Muscle layer of duodenum (tissue), 2 donors: ENCODE results near the gene PDSS2.
"Not testable (repeated sequence)": the region's sequence is repeated elsewhere in the genome, so short reads cannot be mapped to it uniquely, and the experiment has no call there.

ENCODE experiments used
- H3K27ac ChIP-seq: one replicate; pipeline ENCODE4 v1.7.0; 2013; ENCODE audit warnings: mild to moderate bottlenecking, low read length
- H3K27me3 ChIP-seq: one replicate; pipeline ENCODE4 v1.7.0; 2013; ENCODE audit warnings: low read depth, mild to moderate bottlenecking, control low read depth, low read length
- H3K36me3 ChIP-seq, 2 donors: one replicate each; pipeline ENCODE4 v1.7.0; 2013; ENCODE audit warnings: low read length in 2 of 2, control low read depth in 1 of 2, mild to moderate bottlenecking in 1 of 2; ENCODE audit not compliant: insufficient read depth in 2 of 2, control insufficient read depth in 1 of 2
- H3K4me1 ChIP-seq, 2 donors: one replicate each; pipeline ENCODE4 v1.7.0; 2013; ENCODE audit warnings: low read length in 2 of 2, mild to moderate bottlenecking in 2 of 2, control low read depth in 1 of 2, moderate library complexity in 1 of 2; ENCODE audit not compliant: insufficient read depth in 2 of 2, control insufficient read depth in 1 of 2
- H3K4me3 ChIP-seq, 2 donors: one replicate each; pipeline ENCODE4 v1.7.0; 2013; ENCODE audit warnings: low read length in 2 of 2, low read depth in 1 of 2, mild to moderate bottlenecking in 1 of 2
- H3K9me3 ChIP-seq, 2 donors: one replicate each; pipeline ENCODE4 v1.7.0; 2013; ENCODE audit warnings: low read length in 2 of 2, control low read depth in 1 of 2, mild to moderate bottlenecking in 1 of 2; ENCODE audit not compliant: control insufficient read depth in 1 of 2
- donor health status: healthy.

The PDSS2 gene

GRCh38 chr6:107136324-107136723 is 323.0 kb downstream of the PDSS2 start:
- H3K9me3 ChIP-seq, H3K27ac ChIP-seq, H3K36me3 ChIP-seq, H3K4me1 ChIP-seq, H3K27me3 ChIP-seq, H3K4me3 ChIP-seq: not testable (repeated sequence)

GRCh38 chr6:107135048-107135680 is 324.2 kb downstream of the PDSS2 start:
- not testable (repeated sequence) for H3K4me1 ChIP-seq, H3K27ac ChIP-seq

GRCh38 chr6:107132330-107132954 is 326.9 kb downstream of the PDSS2 start:
- Histone ChIP-seq H3K4me3 (no peak overlapping the region), H3K4me1 (no peaks in the 10 kb centered on the region), H3K27me3 (no peaks in the 10 kb centered on the region), H3K36me3 (no peaks in the 10 kb centered on the region), H3K9me3 (no peaks in the 10 kb centered on the region), H3K27ac (no peak overlapping the region)

More at GRCh38 chr6:107135048-107135680, 324.2 kb downstream of the PDSS2 start:
- H3K27me3 ChIP-seq, H3K4me3 ChIP-seq, H3K9me3 ChIP-seq, H3K36me3 ChIP-seq: not testable (repeated sequence)

DNA sequence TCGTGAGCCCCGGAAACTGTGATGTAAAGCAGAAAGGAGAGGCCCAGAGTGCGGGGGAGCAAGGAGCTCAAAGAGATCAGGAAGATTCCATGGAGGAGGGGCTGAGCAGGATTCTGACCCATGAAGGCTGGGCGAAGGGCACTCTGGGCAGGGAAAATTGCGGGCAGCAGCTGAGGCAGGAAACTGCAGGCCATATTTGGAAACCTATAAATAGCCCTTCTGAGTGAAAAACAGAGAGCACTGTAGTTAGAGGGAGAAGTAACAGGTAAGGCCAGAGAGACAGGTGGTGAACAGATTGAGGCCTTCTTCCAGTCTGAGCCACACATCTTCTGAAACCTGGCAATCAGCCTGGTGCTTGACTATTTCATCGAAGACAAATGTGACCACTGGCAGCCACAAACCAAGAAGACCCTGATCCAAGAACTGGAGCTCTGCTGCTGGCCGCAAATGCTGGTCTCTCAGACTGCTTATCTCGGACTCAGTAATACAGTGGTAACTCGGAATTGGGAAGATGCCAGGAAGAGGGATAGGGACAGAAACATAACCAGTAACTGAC is 329.9 kb downstream of the PDSS2 start:
- no peaks in the 10 kb centered on the region for H3K9me3 ChIP-seq
- no peak overlapping the region for H3K4me3 ChIP-seq
- no peak overlapping the region for H3K27ac ChIP-seq
- H3K27me3 ChIP-seq, result no peaks in the 10 kb centered on the region
- no peaks in the 10 kb centered on the region for H3K4me1 ChIP-seq
- no peaks in the 10 kb centered on the region for H3K36me3 ChIP-seq

GRCh38 chr6:107128577-107128976 is 330.8 kb downstream of the PDSS2 start:
- no peaks in the 10 kb centered on the region for H3K36me3 ChIP-seq
- H3K27ac ChIP-seq, result no peak overlapping the region
- H3K9me3 ChIP-seq, result no peaks in the 10 kb centered on the region
- no peaks in the 10 kb centered on the region for H3K4me1 ChIP-seq
- no peaks in the 10 kb centered on the region for H3K27me3 ChIP-seq
- H3K4me3 ChIP-seq, result no peak overlapping the region

DNA sequence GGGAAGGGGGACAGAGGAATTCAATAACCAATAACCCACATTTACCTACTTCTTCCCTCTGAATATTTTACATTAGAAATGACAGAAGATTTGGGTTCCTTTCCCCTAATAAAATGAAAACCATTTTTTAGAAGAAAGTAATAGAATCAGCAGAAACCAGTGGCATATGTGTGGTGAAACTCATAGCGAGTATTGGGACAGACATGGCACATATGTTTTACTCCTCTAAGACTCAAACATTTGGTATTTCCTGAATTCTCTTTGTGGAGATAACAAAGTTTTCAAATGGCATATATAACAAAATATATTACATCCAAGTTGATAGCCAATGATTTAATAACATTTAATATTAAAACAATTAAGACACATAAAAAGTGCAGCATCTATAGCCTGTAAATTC is 331.2 kb downstream of the PDSS2 start:
- Histone ChIP-seq H3K4me3 (no peak overlapping the region), H3K27me3 (no peaks in the 10 kb centered on the region), H3K36me3 (no peaks in the 10 kb centered on the region), H3K4me1 (no peaks in the 10 kb centered on the region), H3K27ac (no peak overlapping the region), H3K9me3 (no peaks in the 10 kb centered on the region)

DNA sequence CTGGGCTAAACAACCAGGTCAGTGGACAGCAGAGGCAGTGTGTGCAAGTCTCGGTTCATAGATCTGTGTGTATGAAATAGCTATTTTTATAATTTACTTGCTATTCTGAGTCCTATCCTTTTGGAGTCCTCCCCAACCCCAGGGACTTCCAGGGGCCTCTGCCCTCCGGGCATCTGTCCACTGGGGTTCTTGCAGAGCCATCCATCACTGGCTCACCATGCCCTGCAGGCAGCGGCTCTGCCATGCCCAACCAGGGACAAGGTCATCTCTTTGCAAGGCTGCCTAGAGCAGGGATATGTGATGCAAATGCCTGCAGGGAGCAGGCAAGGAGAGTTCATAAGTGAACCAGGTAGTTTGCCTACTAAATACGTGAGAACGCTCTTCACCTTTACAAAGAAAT is 333.6 kb downstream of the PDSS2 start:
- H3K27me3 ChIP-seq, result no peaks in the 10 kb centered on the region
- no peak overlapping the region for H3K4me3 ChIP-seq
- no peak overlapping the region for H3K27ac ChIP-seq
- H3K36me3 ChIP-seq, result no peaks in the 10 kb centered on the region
- H3K9me3 ChIP-seq, result no peaks in the 10 kb centered on the region
- no peaks in the 10 kb centered on the region for H3K4me1 ChIP-seq

DNA sequence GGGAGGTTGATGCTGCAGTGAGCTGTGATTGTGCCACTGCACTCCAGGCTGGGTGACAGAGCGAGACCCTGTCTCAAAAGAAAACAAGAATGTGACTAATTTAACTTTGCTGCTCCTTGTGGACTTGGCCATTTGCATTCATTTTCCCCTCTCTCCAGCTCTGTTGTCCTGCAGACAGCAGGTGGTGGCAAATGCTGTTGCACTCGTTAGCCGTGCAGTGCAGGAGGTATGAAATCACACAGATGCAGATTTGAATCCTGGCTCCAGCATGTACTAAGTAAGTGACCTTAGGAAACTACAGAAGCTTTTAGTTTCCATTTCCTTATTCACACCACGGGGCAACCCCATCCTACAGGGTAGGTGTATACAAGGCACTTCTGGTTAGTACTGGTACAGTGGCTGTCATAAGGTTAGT is 334.4 kb downstream of the PDSS2 start:
- H3K4me1 ChIP-seq, result no peaks in the 10 kb centered on the region
- no peaks in the 10 kb centered on the region for H3K9me3 ChIP-seq
- no peaks in the 10 kb centered on the region for H3K27me3 ChIP-seq
- no peaks in the 10 kb centered on the region for H3K36me3 ChIP-seq
- H3K4me3 ChIP-seq, result no peak overlapping the region
- no peak overlapping the region for H3K27ac ChIP-seq

GRCh38 chr6:107123501-107123900 is 335.9 kb downstream of the PDSS2 start:
- no peaks in the 10 kb centered on the region for H3K4me1 ChIP-seq
- no peaks in the 10 kb centered on the region for H3K27me3 ChIP-seq
- no peaks in the 10 kb centered on the region for H3K36me3 ChIP-seq
- no peak overlapping the region for H3K27ac ChIP-seq
- no peak overlapping the region for H3K4me3 ChIP-seq
- H3K9me3 ChIP-seq, result no peaks in the 10 kb centered on the region

- no peaks in the 10 kb centered on the region for H3K36me3 ChIP-seq
- no peaks in the 10 kb centered on the region for H3K27me3 ChIP-seq
- H3K4me1 ChIP-seq, result no peaks in the 10 kb centered on the region
- no peak overlapping the region for H3K4me3 ChIP-seq
- no peak overlapping the region for H3K27ac ChIP-seq
- no peaks in the 10 kb centered on the region for H3K9me3 ChIP-seq
Measured at GRCh38 chr6:107122748-107123147, 336.6 kb downstream of the PDSS2 start.

GRCh38 chr6:107121964-107122495 is 337.3 kb downstream of the PDSS2 start:
- no peaks in the 10 kb centered on the region for H3K9me3 ChIP-seq
- H3K27ac ChIP-seq, result no peak overlapping the region
- no peaks in the 10 kb centered on the region for H3K36me3 ChIP-seq
- H3K4me1 ChIP-seq, result no peaks in the 10 kb centered on the region
- no peaks in the 10 kb centered on the region for H3K27me3 ChIP-seq
- H3K4me3 ChIP-seq, result no peak overlapping the region
